NK-92 treated with Interleukin-12 subunit alpha and Interleukin-12 subunit beta, amount 100 ng/mL, for 24 hours (cell line): Measurements from ENCODE around the gene NDUFV1.
"Not testable (repeated sequence)": the region's sequence is repeated elsewhere in the genome, so short reads cannot be mapped to it uniquely, and the experiment has no call there.

ENCODE experiments used
- DNase-seq: peaks from one replicate; lab custom pipeline; 2025; lab: John Stamatoyannopoulos, UW

NDUFV1 gene

DNA sequence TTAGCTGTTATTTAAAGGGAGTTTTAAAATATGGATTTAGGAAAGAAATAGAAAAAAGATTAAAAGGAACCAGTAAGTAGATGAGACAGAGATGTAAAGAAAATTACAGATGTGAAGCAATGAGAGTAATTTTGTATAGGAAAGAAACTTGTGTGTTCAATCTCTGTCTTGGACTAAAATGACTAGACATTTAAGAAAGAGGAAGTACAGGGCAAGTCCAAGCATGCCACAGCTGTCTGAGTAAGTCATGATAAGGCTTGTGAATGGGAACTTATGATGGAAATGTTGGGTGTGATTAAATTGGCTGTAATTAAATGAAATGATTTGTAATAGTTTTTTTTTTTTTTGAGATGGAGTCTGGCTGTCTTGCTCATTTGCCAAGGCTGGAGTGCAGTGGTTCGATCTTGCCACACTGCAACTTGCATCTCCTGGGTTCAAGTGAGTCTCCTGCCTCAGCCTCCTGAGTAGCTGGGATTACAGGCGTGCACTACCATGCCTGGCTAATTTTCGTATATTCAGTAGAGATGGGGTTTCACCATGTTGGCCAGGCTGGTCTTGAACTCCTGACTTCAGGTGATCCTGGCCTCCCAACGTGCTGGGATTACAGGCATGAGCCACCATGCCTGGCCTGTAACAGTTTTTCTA, 49.7 kb downstream of the NDUFV1 start:
- DNase-seq, result no peak

DNA sequence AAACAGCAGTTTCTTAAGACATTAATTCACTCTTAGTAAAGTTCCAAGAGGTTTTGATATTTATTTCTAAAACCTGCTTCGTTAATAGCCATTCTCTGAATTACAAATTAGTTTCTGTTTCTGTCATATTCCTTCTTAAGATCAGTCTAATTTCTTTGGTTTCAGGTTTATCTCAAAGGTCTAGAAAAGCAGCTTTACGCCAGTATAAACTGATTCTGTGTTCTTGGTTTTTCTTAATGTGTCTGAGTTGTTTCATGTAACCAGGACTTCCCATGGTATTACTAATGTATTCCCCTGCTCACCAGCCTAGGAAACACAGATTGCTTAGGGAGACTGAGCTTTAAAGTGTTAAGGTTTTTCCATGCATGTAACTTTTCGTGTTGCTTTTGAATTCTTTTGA, 50.6 kb downstream of the NDUFV1 start:
- DNase-seq, result no peak

DNA sequence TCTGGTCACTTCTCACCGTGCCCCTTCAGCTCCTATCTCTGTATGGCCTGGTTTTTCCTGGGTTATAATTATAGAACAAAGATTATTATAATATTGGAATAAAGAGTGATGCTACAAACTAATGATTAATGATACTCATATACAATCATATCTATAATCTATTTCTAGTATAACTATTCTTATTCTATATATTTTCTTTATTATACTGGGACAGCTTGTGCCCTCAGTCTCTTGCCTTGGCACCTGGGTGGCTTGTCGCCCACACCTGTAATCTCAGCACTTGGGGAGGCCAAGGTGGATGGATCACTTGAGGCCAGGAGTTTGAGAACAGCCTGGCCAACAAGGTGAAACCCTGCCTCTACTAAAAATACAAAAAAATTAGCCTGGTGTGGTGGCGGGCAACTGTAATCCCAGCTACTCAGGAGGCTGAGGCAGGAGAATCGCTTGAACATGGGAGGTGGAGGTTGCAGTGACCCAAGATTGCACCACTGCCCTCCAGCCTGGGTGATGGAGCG, 53.0 kb downstream of the NDUFV1 start:
- not testable (repeated sequence) for DNase-seq

DNA sequence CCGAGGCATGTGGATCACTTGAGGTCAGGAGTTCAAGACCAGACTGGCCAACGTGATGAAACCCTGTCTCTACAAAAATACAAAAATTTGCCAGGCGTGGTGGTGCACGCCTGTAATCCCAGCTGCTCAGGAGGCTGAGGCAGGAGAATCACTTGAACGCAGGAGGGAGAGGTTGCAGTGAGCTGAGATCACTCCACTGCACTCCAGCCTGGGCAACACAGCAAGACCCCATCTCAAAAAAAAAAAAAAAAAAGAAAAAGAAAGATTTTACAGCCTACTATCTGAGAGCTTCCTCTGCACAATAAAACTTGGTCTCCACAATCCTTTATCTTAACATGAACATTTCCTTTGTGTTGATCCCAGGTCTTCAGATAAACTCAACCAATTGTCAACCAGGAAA, 54.0 kb downstream of the NDUFV1 start:
- DNase-seq, result not testable (repeated sequence)
